ENCODE results near the gene ZNF385D.

Gene ZNF385D

DNA sequence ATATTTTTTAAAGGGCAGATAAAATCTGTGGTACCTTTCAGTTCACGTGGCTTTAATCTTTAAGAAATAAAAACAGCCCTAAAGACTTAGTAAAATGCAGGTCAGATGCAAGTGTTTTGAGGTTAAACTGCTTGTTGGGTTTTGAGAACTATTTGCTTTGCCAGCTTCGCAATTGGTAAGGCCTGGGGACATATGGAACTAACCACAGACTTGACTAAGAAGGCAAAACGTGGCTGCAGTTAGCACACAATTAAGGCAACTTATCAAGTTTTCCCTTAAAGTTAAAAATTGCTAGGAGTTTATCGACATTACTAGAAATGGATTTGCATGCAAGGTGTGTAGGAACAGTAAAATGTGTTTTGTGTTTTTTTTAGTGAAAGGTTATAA is 206.9 kb downstream of the ZNF385D start:
- TF ChIP-seq, protein P1, sequence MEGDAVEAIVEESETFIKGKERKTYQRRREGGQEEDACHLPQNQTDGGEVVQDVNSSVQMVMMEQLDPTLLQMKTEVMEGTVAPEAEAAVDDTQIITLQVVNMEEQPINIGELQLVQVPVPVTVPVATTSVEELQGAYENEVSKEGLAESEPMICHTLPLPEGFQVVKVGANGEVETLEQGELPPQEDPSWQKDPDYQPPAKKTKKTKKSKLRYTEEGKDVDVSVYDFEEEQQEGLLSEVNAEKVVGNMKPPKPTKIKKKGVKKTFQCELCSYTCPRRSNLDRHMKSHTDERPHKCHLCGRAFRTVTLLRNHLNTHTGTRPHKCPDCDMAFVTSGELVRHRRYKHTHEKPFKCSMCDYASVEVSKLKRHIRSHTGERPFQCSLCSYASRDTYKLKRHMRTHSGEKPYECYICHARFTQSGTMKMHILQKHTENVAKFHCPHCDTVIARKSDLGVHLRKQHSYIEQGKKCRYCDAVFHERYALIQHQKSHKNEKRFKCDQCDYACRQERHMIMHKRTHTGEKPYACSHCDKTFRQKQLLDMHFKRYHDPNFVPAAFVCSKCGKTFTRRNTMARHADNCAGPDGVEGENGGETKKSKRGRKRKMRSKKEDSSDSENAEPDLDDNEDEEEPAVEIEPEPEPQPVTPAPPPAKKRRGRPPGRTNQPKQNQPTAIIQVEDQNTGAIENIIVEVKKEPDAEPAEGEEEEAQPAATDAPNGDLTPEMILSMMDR (IDR thresholded peaks at IDR 0.05; ENCODE audit: insufficient read depth, low read length, missing control alignments), result no peak
- CTCF ChIA-PET, result no interaction called here
- H3K4me3 ChIP-seq (ENCODE audit: low read depth, low read length), result no peak overlapping the region
- POLR2A ChIA-PET, result no interaction called here
- DNase-seq (ENCODE audit: low read depth, low spot score), result no peak

DNA sequence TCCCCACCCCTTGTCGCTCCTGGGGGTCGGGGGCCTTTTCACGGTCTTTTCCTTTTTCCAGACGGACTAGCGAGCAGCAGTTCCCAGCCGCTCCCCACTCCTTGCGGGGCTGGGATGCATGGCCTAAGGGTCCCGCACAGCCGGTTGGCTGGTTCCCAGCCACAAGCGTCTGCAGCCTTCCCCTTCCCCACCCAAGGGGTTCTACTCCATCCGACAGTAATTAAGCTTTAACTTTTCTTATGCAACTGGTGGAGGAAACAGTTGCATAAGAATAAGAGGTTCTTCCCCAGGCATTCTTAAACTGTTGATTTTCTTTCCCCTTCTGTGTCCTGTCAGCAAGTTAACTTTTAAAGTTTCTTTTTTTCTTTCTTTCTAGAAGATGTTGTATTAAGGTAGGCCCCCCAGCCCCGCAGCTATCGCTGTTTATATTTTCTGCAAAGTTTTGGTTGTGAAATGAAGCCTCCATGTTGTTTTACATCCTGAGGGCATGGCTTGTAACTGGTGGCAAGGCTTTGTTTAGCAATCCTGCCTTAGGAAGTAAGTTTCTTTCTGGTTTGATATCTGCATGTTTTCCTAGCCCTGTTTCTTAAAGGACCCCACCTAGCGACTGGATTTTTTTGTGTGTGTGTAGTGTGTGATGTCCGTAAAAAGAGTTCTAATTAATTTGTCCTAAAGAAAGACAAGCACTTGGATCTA is 207.5 kb downstream of the ZNF385D start:
- TF ChIP-seq, protein P1 (IDR thresholded peaks at IDR 0.05; ENCODE audit: insufficient read depth, low read length, missing control alignments), result no peak
- no peak for DNase-seq (ENCODE audit: low read depth, low spot score)
- POLR2A ChIA-PET, result no interaction called here
- no peak overlapping the region for H3K4me3 ChIP-seq (ENCODE audit: low read depth, low read length)
- CTCF ChIA-PET, result no interaction called here

DNA sequence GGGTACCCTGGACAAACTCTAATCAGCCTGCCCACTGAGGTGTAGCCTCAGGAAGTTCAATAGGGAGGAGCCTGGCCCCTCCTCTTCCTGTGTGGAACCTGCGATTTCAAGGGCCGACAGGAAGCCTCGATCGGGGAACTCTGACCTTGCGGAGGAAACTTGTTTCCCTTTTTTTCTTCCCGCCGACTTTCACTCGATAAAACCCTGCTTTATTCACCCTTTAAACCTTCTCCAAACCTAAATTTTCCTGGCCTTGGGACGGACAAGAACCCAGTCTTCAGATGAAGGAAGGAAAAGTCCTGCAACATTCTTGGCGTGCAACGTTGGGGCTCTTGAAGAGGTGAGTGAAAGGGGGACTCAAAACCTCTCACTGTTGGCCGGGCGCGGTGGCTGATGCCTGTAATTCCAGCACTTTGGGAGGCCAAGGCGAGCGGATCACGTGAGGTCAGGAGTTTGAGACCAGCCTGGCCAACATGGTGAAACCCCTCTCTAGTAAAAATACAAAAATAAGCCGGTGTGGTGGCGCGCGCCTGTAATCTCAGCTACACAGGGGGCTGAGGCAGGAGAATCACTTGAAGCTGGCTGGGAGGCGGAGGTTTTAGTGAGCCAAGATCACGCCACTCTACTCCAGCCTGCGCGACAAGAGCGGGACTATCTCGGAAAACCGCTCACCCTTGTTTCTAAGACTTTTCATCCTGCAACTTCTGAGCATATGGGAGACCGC is 208.2 kb downstream of the ZNF385D start:
- ChIA-PET POLR2A (no interaction called here), CTCF (no interaction called here)
- H3K4me3 ChIP-seq (ENCODE audit: low read depth, low read length), result no peak overlapping the region
- DNase-seq (ENCODE audit: low read depth, low spot score), result no peak
- TF ChIP-seq, protein P1 (IDR thresholded peaks at IDR 0.05; ENCODE audit: insufficient read depth, low read length, missing control alignments), result no peak

DNA sequence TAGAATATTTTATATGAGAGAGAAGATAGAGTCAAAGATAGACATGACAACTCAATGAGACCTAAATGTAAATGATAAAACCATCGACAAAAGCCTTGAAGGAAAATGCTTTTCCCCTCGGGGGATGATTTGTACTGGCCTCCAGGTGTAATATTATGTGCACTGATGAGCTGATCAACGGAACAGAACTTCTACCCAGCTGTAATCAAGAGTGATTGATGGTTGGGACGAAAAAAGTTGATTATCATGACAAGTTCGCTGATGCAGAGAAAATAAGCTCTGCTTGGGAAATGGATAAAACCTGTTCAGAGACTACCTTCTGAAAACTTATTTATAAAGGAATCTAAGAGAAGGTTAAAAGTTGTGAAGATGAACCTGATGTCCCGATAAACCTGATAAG is 210.7 kb downstream of the ZNF385D start:
- ChIA-PET POLR2A (no interaction called here), CTCF (no interaction called here)
- no peak overlapping the region for H3K4me3 ChIP-seq (ENCODE audit: low read depth, low read length)
- TF ChIP-seq, protein P1 (IDR thresholded peaks at IDR 0.05; ENCODE audit: insufficient read depth, low read length, missing control alignments), result no peak
- no peak for DNase-seq (ENCODE audit: low read depth, low spot score)

DNA sequence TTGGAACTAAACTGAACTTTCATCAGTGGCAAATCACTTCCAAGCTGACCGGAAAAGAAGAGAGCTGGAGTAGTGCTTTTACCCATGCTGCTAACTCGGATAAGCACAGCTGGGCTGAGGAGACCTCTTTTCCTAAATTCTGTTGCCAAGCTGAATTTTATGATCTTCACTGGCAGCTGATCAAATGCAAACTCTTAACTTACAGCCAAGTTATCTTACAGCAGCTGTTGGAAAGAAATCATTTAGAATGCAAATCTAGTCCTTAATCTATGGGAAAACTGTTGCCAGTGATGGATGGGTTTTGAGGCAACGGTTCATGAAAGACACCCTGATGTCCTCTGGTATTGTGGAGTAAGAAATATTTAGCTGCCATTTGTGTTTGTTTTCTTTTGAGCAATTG is 216.5 kb downstream of the ZNF385D start:
- ChIA-PET CTCF (no interaction called here), POLR2A (no interaction called here)
- no peak for DNase-seq (ENCODE audit: low read depth, low spot score)
- H3K4me3 ChIP-seq (ENCODE audit: low read depth, low read length), result no peak overlapping the region
- TF ChIP-seq, protein P1 (IDR thresholded peaks at IDR 0.05; ENCODE audit: insufficient read depth, low read length, missing control alignments), result no peak

DNA sequence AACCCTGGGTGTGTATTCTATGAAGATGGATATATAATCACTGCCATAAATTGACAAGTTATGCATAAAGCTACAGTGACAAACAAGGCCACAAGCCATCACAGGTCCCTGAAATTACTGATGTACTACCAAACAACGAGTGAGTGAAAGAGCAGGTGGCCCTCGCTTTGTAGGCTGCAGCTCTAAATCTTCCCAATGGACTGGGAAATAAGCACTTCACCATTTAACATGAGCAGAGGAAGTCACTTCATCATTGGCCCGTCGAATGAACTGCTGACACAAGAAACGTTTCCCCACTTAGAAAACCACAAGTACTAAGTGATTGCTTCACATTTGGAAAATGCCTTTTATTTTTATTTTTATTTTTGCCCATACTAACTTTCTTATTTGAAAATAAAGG is 218.0 kb downstream of the ZNF385D start:
- ChIA-PET POLR2A (no interaction called here), CTCF (no interaction called here)
- TF ChIP-seq, protein P1 (IDR thresholded peaks at IDR 0.05; ENCODE audit: insufficient read depth, low read length, missing control alignments), result no peak
- H3K4me3 ChIP-seq (ENCODE audit: low read depth, low read length), result no peak overlapping the region
- no peak for DNase-seq (ENCODE audit: low read depth, low spot score)

All from AG04449 (cell line).